Ishikawa (cell line): ENCODE data around the gene SNCAIP.

Experiments used
- CEBPB ChIP-seq: IDR thresholded peaks from 2 replicates; pipeline ENCODE4 v1.6.1; 2012
- CREB1 ChIP-seq: IDR thresholded peaks from 2 replicates; pipeline ENCODE4 v1.6.1; 2012; ENCODE audit warnings: low read depth
- EGR1 ChIP-seq: IDR thresholded peaks from 2 replicates; pipeline ENCODE4 v1.6.1; 2012
- EP300 ChIP-seq: IDR thresholded peaks from 2 replicates; pipeline ENCODE4 v1.6.1; 2012; ENCODE audit warnings: borderline replicate concordance
- FOXM1 ChIP-seq: IDR thresholded peaks from 2 replicates; pipeline ENCODE4 v1.6.1; 2012; ENCODE audit warnings: low read depth, borderline replicate concordance
- NFIC ChIP-seq: IDR thresholded peaks from 2 replicates; pipeline ENCODE4 v1.6.1; 2012
- RAD21 ChIP-seq: IDR thresholded peaks from 2 replicates; pipeline ENCODE4 v1.6.1; 2012; ENCODE audit warnings: low read depth
- TAF1 ChIP-seq: IDR thresholded peaks from 2 replicates; pipeline ENCODE4 v1.6.1; 2012; ENCODE audit warnings: low read depth, mild to moderate bottlenecking
- TCF12 ChIP-seq: IDR thresholded peaks from 2 replicates; pipeline ENCODE4 v1.6.1; 2012; ENCODE audit warnings: low read depth
- TEAD4 ChIP-seq: IDR thresholded peaks from 2 replicates; pipeline ENCODE4 v1.6.1; 2012
- YY1 ChIP-seq: IDR thresholded peaks from 2 replicates; pipeline ENCODE4 v1.6.1; 2012; ENCODE audit warnings: low read depth
- ZBTB7A ChIP-seq: IDR thresholded peaks from 2 replicates; pipeline ENCODE4 v1.6.1; 2012; ENCODE audit warnings: low read depth
- TF ChIP-seq, protein P1 (sequence below): IDR thresholded peaks from 2 replicates; pipeline ENCODE4 v1.6.1; 2012
- TF ChIP-seq, protein P2 (sequence below): IDR thresholded peaks from 2 replicates; pipeline ENCODE4 v1.6.1; 2012
- TF ChIP-seq, protein P3 (sequence below): IDR thresholded peaks from 2 replicates; pipeline ENCODE4 v1.6.1; 2012; ENCODE audit warnings: low read depth, mild to moderate bottlenecking

The SNCAIP gene

GRCh38 chr5:122321921-122322320 is 9.9 kb downstream of the SNCAIP start:
- TF ChIP-seq EP300: no peak
- TF ChIP-seq, protein P1, sequence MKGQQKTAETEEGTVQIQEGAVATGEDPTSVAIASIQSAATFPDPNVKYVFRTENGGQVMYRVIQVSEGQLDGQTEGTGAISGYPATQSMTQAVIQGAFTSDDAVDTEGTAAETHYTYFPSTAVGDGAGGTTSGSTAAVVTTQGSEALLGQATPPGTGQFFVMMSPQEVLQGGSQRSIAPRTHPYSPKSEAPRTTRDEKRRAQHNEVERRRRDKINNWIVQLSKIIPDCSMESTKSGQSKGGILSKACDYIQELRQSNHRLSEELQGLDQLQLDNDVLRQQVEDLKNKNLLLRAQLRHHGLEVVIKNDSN: no peak
- no peak for TF ChIP-seq YY1
- no peak for TF ChIP-seq TAF1
- TF ChIP-seq ZBTB7A: no peak
- TF ChIP-seq NFIC: no peak
- no peak for TF ChIP-seq EGR1
- no peak for TF ChIP-seq TCF12
- TF ChIP-seq CEBPB: no peak
- TF ChIP-seq, protein P2, sequence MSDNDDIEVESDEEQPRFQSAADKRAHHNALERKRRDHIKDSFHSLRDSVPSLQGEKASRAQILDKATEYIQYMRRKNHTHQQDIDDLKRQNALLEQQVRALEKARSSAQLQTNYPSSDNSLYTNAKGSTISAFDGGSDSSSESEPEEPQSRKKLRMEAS: no peak
- no peak for TF ChIP-seq RAD21
- no peak for TF ChIP-seq CREB1
- no peak for TF ChIP-seq FOXM1
- no peak for TF ChIP-seq TEAD4
- TF ChIP-seq, protein P3, sequence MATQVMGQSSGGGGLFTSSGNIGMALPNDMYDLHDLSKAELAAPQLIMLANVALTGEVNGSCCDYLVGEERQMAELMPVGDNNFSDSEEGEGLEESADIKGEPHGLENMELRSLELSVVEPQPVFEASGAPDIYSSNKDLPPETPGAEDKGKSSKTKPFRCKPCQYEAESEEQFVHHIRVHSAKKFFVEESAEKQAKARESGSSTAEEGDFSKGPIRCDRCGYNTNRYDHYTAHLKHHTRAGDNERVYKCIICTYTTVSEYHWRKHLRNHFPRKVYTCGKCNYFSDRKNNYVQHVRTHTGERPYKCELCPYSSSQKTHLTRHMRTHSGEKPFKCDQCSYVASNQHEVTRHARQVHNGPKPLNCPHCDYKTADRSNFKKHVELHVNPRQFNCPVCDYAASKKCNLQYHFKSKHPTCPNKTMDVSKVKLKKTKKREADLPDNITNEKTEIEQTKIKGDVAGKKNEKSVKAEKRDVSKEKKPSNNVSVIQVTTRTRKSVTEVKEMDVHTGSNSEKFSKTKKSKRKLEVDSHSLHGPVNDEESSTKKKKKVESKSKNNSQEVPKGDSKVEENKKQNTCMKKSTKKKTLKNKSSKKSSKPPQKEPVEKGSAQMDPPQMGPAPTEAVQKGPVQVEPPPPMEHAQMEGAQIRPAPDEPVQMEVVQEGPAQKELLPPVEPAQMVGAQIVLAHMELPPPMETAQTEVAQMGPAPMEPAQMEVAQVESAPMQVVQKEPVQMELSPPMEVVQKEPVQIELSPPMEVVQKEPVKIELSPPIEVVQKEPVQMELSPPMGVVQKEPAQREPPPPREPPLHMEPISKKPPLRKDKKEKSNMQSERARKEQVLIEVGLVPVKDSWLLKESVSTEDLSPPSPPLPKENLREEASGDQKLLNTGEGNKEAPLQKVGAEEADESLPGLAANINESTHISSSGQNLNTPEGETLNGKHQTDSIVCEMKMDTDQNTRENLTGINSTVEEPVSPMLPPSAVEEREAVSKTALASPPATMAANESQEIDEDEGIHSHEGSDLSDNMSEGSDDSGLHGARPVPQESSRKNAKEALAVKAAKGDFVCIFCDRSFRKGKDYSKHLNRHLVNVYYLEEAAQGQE: no peak

DNA sequence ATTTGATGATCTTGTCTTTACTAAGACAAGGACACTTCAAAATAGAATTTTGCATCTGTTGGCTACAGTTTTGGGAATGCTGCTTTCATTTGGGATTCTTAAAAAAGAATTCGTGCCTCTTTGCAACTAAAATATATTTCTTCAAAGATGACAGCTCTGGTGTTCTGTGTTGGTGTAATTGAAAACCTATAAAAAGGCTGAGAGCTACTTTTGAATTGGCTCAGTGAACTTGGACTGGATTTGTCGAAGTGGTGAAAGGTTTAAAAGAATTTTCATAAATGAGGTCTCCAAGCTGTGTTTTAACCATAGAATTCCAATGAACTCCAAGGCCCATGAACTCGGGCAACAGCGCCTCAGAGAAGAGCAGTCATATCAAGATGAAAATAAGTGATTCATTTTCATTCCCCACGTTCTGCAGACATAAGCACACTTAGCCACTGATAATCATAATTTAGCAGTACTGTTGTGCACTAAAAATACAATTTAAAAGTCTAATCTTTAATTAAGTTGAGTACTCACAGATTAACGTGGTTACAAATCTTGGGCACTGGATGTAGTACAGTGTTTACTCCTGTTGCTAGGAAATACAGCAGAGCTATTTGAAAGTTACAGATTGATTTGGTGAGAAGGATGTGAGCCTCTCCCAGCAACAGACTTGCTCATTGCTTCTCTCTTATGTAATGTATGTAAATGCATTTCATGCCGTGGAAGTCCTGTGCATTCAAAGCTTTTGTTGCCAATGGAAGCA is 10.9 kb downstream of the SNCAIP start:
- TF ChIP-seq TCF12 (no peak), FOXM1 (no peak), ZBTB7A (no peak), EP300 (no peak), RAD21 (no peak), TAF1 (no peak), EGR1 (no peak), CREB1 (no peak), NFIC (no peak), TEAD4 (no peak)
- TF ChIP-seq, protein P3: no peak
- TF ChIP-seq, protein P2: no peak
- TF ChIP-seq, protein P1: no peak

DNA sequence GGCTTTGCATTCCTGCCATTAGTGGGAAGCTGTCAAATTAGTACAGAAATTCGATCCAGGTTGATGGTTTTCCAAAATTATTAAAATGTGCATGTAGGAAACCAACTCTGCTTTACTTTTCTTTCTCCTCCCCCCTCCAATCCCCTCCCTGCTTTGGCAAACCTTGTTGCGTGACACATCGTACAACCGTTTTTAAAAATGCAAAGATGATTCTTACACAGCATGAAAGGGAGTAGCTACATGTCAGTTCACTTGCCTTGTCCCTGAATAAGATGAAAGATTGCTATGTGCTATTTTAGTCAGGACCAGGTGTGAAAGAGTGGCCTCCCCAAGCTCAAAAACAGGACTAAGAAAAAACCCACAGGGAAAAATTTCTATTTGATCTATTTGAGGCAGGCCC is 11.7 kb downstream of the SNCAIP start:
- TF ChIP-seq NFIC: no peak
- TF ChIP-seq FOXM1: no peak
- no peak for TF ChIP-seq TEAD4
- TF ChIP-seq TCF12: no peak
- no peak for TF ChIP-seq EP300
- TF ChIP-seq, protein P1: no peak
- no peak for TF ChIP-seq ZBTB7A
- no peak for TF ChIP-seq YY1
- TF ChIP-seq, protein P2: no peak
- TF ChIP-seq CEBPB: no peak
- no peak for TF ChIP-seq EGR1
- no peak for TF ChIP-seq CREB1
- TF ChIP-seq, protein P3: no peak
